Spleen (tissue), 7 donors: Measurements from ENCODE around the gene GABPB1.
"Not testable (repeated sequence)": the region's sequence is repeated elsewhere in the genome, so short reads cannot be mapped to it uniquely, and the experiment has no call there.

Experiments used
- CTCF ChIP-seq, 11 experiments: fragments of 200-600 bp in 7 of 11; fragments of 450-650 bp in 4 of 11; sonication (generic) in 4 of 11; IDR thresholded peaks in 8 of 11; conservative IDR thresholded peaks in 3 of 11; 1 replicate in 7 of 11; 2 replicates in 4 of 11; pipeline versions ENCODE4 v1.4.0 to v1.8.0; 2016 to 2021; ENCODE audit warnings: antibody characterized with exemption in 11 of 11, inconsistent platforms in 4 of 11, mild to moderate bottlenecking in 1 of 11
- POLR2A ChIP-seq, 3 donors: fragments of 450-650 bp; IDR thresholded peaks; one replicate each; pipeline ENCODE4 v1.5.1; 2017; ENCODE audit warnings: antibody characterized with exemption in 3 of 3, mild to moderate bottlenecking in 1 of 3
- POLR2AphosphoS5 ChIP-seq, 3 donors: sonication (generic); formaldehyde crosslinking; IDR thresholded peaks; one replicate each; pipeline ENCODE4 v1.5.1; 2017; ENCODE audit warnings: antibody characterized with exemption in 3 of 3
- donor health status: DM: no; HTN: no; CAD: no; lungs with moderate emphysema.
- donor health status: DM: no; HTN: no; CAD: no.
- donor health status: DM: no; HTN: no; CAD: no.

- TF ChIP-seq POLR2A (IDR thresholded peaks at IDR 0.05); POLR2AphosphoS5 (IDR thresholded peaks at IDR 0.05); CTCF (IDR thresholded peaks at IDR 0.05 in 8 of 11, conservative IDR thresholded peaks at IDR 0.05 in 3 of 11): not testable (repeated sequence)
Observed at GRCh38 chr15:50369564-50369963, 14.6 kb upstream of the GABPB1 start.
